GM18502 (cell line): ENCODE measurements around the gene TSC22D4.
"Not testable (repeated sequence)": the region's sequence is repeated elsewhere in the genome, so short reads cannot be mapped to it uniquely, and the experiment has no call there.

Experiments used
- ATAC-seq: cut with Tn5 transposase; IDR thresholded peaks from one replicate; pipeline ENCODE4 v1.9.1; 2021; ENCODE audit warnings: mild to moderate bottlenecking; ENCODE audit not compliant: unreplicated experiment, poor library complexity

The TSC22D4 gene

DNA sequence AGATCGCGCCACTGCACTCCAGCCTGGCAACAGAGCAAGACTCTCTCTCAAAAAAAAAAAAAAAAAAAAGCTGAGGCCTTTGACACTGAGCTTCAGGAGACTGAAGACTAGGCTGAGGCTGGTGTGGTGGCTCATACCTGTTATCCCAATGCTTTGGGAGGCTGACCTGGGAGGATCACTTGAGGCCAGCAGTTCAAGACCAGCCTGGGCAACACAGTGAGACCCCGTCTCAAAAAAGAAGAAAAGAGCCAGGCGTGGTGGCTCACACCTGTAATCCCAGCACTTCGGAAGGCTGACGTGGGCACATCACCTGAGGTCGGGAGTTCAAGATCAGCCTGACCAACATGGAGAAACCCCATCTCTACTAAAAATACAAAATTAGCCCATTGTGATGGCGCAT, 31.7 kb downstream of the TSC22D4 start:
- not testable (repeated sequence) for ATAC-seq

- ATAC-seq = no peak
Measured at GRCh38 chr7:100446040-100446439, 33.0 kb downstream of the TSC22D4 start.

GRCh38 chr7:100444311-100445278, 34.4 kb downstream of the TSC22D4 start:
- no peak for ATAC-seq

GRCh38 chr7:100443096-100443840, 35.7 kb downstream of the TSC22D4 start:
- no peak for ATAC-seq

DNA sequence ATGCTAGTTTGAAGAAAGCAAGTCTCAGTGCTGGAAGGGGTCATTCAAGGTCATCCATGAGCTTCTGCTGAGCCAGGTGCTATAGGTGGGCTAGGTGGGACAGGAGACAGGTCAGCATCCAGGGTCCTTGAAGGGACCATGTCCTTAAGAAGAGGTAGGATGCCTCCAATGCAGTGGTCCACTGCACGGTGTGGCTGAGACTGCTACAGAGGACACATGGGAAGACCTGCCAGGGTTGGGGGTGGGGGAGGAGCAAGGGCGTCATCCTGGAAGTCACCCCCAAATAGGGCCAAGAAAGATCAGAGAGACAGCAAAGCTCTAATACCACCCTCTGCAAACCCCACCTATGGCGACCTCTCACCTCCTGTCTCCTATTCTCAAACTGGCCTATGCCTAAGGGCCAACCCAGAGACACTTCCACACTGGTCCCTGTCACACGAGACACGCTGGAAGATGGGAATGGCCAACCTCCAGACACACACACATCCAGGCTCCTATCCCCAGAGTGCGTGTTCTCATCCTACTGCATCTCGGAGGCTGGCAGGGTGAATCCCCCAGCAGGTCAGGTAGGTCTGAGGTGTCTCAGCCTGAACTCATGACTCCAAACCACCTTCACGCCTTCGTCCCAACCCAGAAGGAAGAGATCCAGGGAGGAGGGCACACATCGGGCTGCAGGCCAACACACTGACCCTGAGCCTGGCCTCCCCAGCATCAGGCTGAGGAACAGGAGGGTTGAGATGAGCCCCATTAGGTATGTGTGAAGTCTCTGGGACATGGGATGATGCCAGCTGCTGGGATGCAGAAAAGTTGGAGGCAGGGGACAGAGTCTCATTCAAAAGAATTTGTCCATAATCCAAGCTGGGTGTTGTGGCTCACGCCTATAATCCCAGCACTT, 37.1 kb downstream of the TSC22D4 start:
- ATAC-seq = no peak

DNA sequence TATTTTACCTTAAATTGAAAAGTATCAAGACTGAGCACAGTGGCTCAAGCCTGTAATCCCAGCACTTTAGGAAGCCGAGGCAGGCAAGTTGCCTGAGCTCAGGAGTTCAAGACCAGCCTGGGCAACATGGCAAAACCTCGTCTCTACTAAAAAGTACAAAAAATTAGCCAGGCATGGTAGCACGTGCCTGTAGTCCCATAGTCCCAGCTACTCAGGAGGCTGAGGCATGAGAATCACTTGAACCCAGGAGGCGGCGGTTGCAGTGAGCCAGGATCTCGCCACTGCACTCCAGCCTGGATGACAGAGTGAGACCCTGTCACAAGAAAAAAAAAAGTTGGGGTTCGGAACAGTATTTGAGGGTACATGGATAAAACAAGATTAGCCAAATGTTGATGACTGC, 39.8 kb downstream of the TSC22D4 start:
- ATAC-seq = not testable (repeated sequence)

- ATAC-seq = not testable (repeated sequence)
Measured at GRCh38 chr7:100438731-100439130, 40.3 kb downstream of the TSC22D4 start.

GRCh38 chr7:100438172-100438571, 40.8 kb downstream of the TSC22D4 start:
- no peak for ATAC-seq

GRCh38 chr7:100437150-100438100, 41.6 kb downstream of the TSC22D4 start:
- no peak for ATAC-seq

DNA sequence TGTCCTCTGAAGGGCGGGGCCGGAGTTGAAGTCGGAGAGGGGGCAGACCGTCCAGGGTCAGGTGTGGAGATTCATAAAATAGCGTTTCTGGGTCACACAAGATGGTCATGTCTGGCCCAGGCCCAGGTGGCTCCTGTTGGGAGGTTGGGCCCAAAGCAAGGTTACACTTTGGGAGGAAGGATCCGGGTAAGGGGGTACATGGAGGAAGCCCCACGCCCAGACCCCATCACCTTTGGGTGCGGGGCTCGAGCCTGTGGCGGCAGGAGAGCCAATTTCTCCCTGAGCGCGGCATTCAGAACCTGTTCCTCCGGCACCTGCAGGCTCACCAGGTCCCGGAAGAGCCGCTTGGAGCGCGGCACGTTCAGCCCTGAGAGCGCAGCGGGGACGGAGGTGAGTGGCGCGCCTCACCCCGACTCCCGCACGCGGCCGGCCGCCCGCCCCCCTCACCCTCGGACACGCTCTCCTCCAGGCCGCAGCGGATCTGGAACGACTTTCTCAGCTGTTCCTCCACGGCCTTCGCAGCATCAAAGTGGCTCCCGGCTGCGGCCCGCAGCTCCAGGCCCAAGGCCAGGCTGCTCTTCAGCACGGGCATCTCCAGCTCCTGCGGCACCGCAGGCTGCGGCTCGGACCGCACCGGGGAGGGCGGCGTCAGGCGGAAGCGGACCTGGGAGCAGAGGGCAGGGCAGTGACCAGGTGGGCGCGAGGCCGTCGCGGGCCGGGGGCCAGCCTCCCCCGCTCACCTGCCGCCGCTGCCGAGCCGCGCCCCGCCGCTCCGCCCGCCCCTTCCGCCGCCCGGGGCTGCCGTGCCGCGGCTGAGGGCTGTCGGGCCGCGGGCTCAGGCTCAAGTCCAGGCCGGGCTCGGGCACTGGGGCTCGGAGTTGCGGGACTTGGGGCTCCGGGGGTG, 43.4 kb downstream of the TSC22D4 start:
- ATAC-seq = peak; percentile 28

GRCh38 chr7:100434297-100435144, 44.5 kb downstream of the TSC22D4 start:
- no peak for ATAC-seq

GRCh38 chr7:100433592-100434296, 45.3 kb downstream of the TSC22D4 start:
- no peak for ATAC-seq

DNA sequence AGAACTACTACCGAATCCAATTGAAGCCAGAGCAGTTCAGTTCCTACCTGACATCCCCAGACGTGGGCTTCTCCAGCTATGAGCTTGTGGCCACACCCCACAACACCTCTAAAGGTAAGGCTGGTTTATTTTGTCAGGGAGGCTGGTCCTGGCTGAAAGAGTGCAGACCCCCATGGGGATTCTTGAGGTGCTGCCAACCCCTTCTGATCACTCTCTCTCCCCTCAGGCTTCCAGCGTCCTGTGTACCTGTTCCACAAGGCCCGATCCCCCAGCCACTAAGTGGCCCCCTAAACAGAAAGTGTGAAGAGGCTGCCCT, 45.8 kb downstream of the TSC22D4 start:
- ATAC-seq = no peak

DNA sequence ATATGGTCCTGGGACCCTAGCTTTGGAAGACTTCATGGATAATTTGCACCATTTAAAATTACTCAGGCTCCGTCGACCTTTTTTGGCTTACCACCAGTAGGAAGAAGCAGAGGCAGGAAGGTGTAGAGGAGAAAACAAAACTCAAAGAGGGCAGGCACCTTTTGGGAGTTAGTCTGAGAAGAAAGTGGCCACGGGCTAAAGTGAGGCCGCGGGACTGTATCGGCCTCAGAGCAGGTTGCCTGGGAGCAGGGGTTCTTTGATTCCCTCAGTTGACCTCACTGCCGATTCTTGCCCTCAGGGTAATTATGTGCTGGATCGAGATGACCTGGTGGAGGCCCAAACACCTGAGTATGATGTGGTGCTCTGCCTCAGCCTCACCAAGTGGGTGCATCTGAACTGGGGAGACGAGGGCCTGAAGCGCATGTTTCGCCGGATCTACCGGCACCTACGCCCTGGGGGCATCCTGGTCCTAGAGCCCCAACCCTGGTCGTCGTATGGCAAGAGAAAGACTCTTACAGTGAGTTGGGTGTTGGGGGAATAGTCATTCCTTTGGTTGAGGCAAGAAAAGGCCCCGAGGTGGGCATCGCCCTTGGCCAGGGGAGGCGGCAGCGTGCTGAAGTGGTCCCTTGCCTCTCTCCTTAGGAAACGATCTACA, 46.3 kb downstream of the TSC22D4 start:
- no peak for ATAC-seq

GRCh38 chr7:100432053-100432452, 47.0 kb downstream of the TSC22D4 start:
- ATAC-seq = no peak

GRCh38 chr7:100431286-100431735, 47.7 kb downstream of the TSC22D4 start:
- ATAC-seq = no peak
